GM12878 (cell line): ENCODE data around the gene RIN1. TPM values are rescaled to one million over a fixed set of nuclear protein-coding genes. Genes with fewer than 3 reads are reported as not detected.

Experiments
- ATAC-seq: fragments of 200-7000 bp; cut with Tn5 transposase; 3 replicates; pipeline ENCODE4 v1.9.1; 2020; ENCODE audit warnings: mild to moderate bottlenecking, moderate library complexity
- BruUV-seq: library from RNA; stranded (reverse); fragments of 400-500 nt; replicated peaks from 2 replicates; lab custom pipeline; 2021; lab: Mats Ljungman, UMichigan
- CTCF ChIA-PET: fragments of 300-600 bp; sonication (Branson Sonifier 250); formaldehyde crosslinking; extraction: SDS; loops from one replicate; lab custom pipeline; 2021; ENCODE audit warnings: inconsistent platforms; lab: Yijun Ruan, JAX
- POLR2A ChIA-PET: fragments of 350-600 bp; formaldehyde crosslinking; extraction: SDS; loops from one replicate; lab custom pipeline; 2021; ENCODE audit warnings: inconsistent platforms; lab: Charles Lee
- RAD21 ChIA-PET: fragments of 300-600 bp; sonication (Branson Sonifier 250); formaldehyde crosslinking; loops from one replicate; lab custom pipeline; 2023; ENCODE audit warnings: antibody characterized with exemption; ENCODE audit not compliant: unreplicated experiment; lab: Charles Lee
- SMC1A ChIA-PET: fragments of 300-600 bp; sonication (Branson Sonifier 250); formaldehyde crosslinking; loops from one replicate; lab custom pipeline; 2023; ENCODE audit not compliant: unreplicated experiment, uncharacterized antibody; lab: Charles Lee
- DNase-seq: peaks from one replicate; pipeline ENCODE4 v3.0.0-alpha.2; 2011; ENCODE audit warnings: low read depth, low spot score
- FAIRE-seq: peaks from 3 replicates; lab custom pipeline; 2011; peaks lifted over from hg19 to GRCh38; lab: Jason Lieb, UNC
- H2AFZ ChIP-seq: 2 replicates; pipeline ENCODE4 v1.6.0; 2011; ENCODE audit warnings: low read depth, low read length, control low read depth; ENCODE audit not compliant: control insufficient read depth
- H3K27ac ChIP-seq: 2 replicates; pipeline ENCODE4 v1.5.1; 2011; ENCODE audit warnings: control low read depth; ENCODE audit not compliant: control insufficient read depth, insufficient read depth
- H3K27me3 ChIP-seq, 2 experiments: replicated peaks in 1 of 2; 2 replicates each; pipeline versions ENCODE4 v1.6.0 to v1.6.1; 2011; ENCODE audit warnings: low read length in 1 of 2; ENCODE audit not compliant: control insufficient read depth in 2 of 2, insufficient read depth in 2 of 2
- H3K36me3 ChIP-seq, 2 experiments: 2 replicates each; pipeline ENCODE4 v1.5.1; 2011; ENCODE audit warnings: low read length in 1 of 2; ENCODE audit not compliant: control insufficient read depth in 2 of 2, insufficient read depth in 2 of 2
- H3K4me1 ChIP-seq: 2 replicates; pipeline ENCODE4 v1.6.1; 2011; ENCODE audit warnings: mild to moderate bottlenecking, low read length, moderate library complexity, mixed read lengths; ENCODE audit not compliant: control insufficient read depth, insufficient read depth
- H3K4me2 ChIP-seq: 2 replicates; pipeline ENCODE4 v1.6.0; 2011; ENCODE audit warnings: control low read depth; ENCODE audit not compliant: control insufficient read depth, insufficient read depth
- H3K4me3 ChIP-seq: fragments of 200-600 bp; sonication (generic); 2 replicates; pipeline ENCODE4 v1.5.1; 2016
- H3K79me2 ChIP-seq: 2 replicates; pipeline ENCODE4 v1.6.0; 2011; ENCODE audit warnings: low read length; ENCODE audit not compliant: control insufficient read depth, insufficient read depth
- H3K9ac ChIP-seq: 2 replicates; pipeline ENCODE4 v1.8.0; 2011; ENCODE audit warnings: low read length, control low read depth, mixed read lengths; ENCODE audit not compliant: control insufficient read depth, insufficient read depth
- H3K9me3 ChIP-seq: replicated peaks from 3 replicates; pipeline ENCODE4 v1.5.1; 2011; ENCODE audit warnings: mild to moderate bottlenecking, low read length; ENCODE audit not compliant: control insufficient read depth, insufficient read depth
- H4K20me1 ChIP-seq: 2 replicates; pipeline ENCODE4 v1.6.0; 2011; ENCODE audit not compliant: control insufficient read depth, insufficient read depth
- ATF7 ChIP-seq: fragments of 450-650 bp; IDR thresholded peaks from 2 replicates; pipeline ENCODE4 v1.6.1; 2016; ENCODE audit warnings: low read depth, mild to moderate bottlenecking
- EED ChIP-seq: sonication (generic); IDR thresholded peaks from 2 replicates; pipeline ENCODE4 v1.6.1; 2016; ENCODE audit warnings: antibody characterized with exemption, low read depth
- MYC ChIP-seq: IDR thresholded peaks from 2 replicates; pipeline ENCODE4 v1.6.1; 2011; ENCODE audit warnings: mild to moderate bottlenecking, low read length, moderate library complexity, inconsistent platforms; ENCODE audit not compliant: insufficient read depth, insufficient replicate concordance, insufficient read length, severe bottlenecking
- POLR2A ChIP-seq: IDR thresholded peaks from 2 replicates; pipeline ENCODE4 v1.6.1; 2011; ENCODE audit warnings: low read depth, mild to moderate bottlenecking, low read length
- SMARCA5 ChIP-seq: fragments of 450-650 bp; IDR thresholded peaks from 2 replicates; pipeline ENCODE4 v1.6.1; 2017; ENCODE audit warnings: mild to moderate bottlenecking
- SUZ12 ChIP-seq: fragments of 200-600 bp; sonication (generic); IDR thresholded peaks from one replicate; pipeline ENCODE4 v1.6.1; 2018; ENCODE audit warnings: antibody characterized with exemption, mild to moderate bottlenecking; ENCODE audit not compliant: unreplicated experiment
- WGBS: methylation state at CpG from one replicate; pipeline ENCODE4 v1.1.6; 2016; ENCODE audit warnings: low lambda C conversion rate; ENCODE audit not compliant: insufficient replicate concordance, insufficient coverage; ENCODE audit errors: missing lambda C conversion rate; 5-methylcytosine and 5-hydroxymethylcytosine counted together
- in situ Hi-C: fragments of 300-500 bp; cut with MboI; formaldehyde crosslinking; loops from 9 replicates; pipeline ENCODE4 v1.14.3; 2018; ENCODE audit warnings: mixed read lengths
- intact Hi-C: fragments of 100-400 bp; cut with micrococcal nuclease; formaldehyde crosslinking; loops from one replicate; pipeline ENCODE4 v1.14.2; 2022; ENCODE audit not compliant: unreplicated experiment
- polyA plus RNA-seq, 11 experiments: library from polyadenylated mRNA; depleted of rRNA in 4 of 11; unstranded in 6 of 11; stranded (reverse) in 5 of 11; fragments of >200 nt; fragmentation: Nextera tagmentation in 4 of 11; fragmentation: Illumina TruSeq in 1 of 11; extraction: Ambion mirVana in 4 of 11; extraction: Trizol in 1 of 11; gene quantifications; 1 replicate in 1 of 11; 2 replicates in 10 of 11; pipeline versions ENCODE4 v1.2.1 to v1.2.3, GENCODE V29; 2011 to 2016; ENCODE audit warnings: inconsistent platforms in 2 of 11, missing spikeins in 2 of 11, low read depth in 1 of 11
- total RNA-seq, 4 experiments: library from RNA; depleted of rRNA in 3 of 4; stranded (reverse); fragments of >200 nt in 3 of 4; fragmentation: Illumina TruSeq in 1 of 4; extraction: Trizol in 1 of 4; gene quantifications; 2 replicates each; pipeline versions ENCODE4 v1.2.1 to v1.2.3, GENCODE V29; 2013 to 2021

Gene RIN1
- total and polyA plus RNA-seq, 10 of the 15 experiments (the other 5 are each of a cell fraction or from before 2014, with no cell fraction given): 0.04 to 0.69 (median 0.22) TPM; not detected in 1

- TF ChIP-seq SMARCA5: no peak
- TF ChIP-seq SUZ12: no peak
- TF ChIP-seq EED: no peak
- TF ChIP-seq ATF7: no peak
Observed at GRCh38 chr11:66339162-66339675, 3.0 kb upstream of the RIN1 start (continued).

GRCh38 chr11:66338276-66339161 is 2.3 kb upstream of the RIN1 start:
- Histone ChIP-seq H3K79me2 (peaks cover 3% of the 10 kb centered on the region; the same call in 1 of the 2 replicates), H3K27ac (no peak overlapping the region), H3K9ac (no peak overlapping the region), H3K36me3 (peaks cover 0 to 19% of the 10 kb centered on the region in 2 experiments; a peak in 3 of 4 replicates), H3K27me3 (no peaks in the 10 kb centered on the region), H3K4me2 (no peak overlapping the region), H3K9me3 (no peaks in the 10 kb centered on the region), H3K4me1 (peaks cover 21% of the 10 kb centered on the region), H4K20me1 (no peaks in the 10 kb centered on the region), H3K4me3 (no peak overlapping the region), H2AFZ (no peak overlapping the region)
- no TSS peak for BruUV-seq
- CTCF ChIA-PET: interaction anchor here (1.5 to 1.6 kb wide), 3 partner anchors 27 to 47 kb away, joined by 6 to 12 read pairs (median 8); no protein-coding TSS in a partner anchor
- no peak for ATAC-seq
- FAIRE-seq: no peak
- TF ChIP-seq MYC (no peak), POLR2A (0 out of 2 replicates have a peak, but pooled peaks have one; percentile 6)
- intact Hi-C loops (no loop called here), in situ Hi-C loops (no loop called here)
- SMC1A ChIA-PET: interaction anchor here (0.9 to 1.6 kb wide), 3 partner anchors 21 to 51 kb away, joined by 3 to 7 read pairs (median 3); partner anchors contain the start of gene CD248
- RAD21 ChIA-PET: interaction anchor here (1.2 to 1.4 kb wide), 2 partner anchors 26 to 48 kb away, joined by 3 to 6 read pairs; no protein-coding TSS in a partner anchor
- WGBS: 83% methylated on average over 14 of the region's 17 CpGs
- POLR2A ChIA-PET: interaction anchor here (0.6 kb wide), 1 partner anchor 13 kb away, joined by 5 read pairs; no protein-coding TSS in a partner anchor
- DNase-seq: no peak
